IMR-90 (cell line): ENCODE data around the gene RALGPS2. TPM values are rescaled to one million over a fixed set of nuclear protein-coding genes. Genes with fewer than 3 reads are reported as not detected.

Experiments used
- ATAC-seq: fragments of 200-7000 bp; cut with Tn5 transposase; 2 replicates; pipeline ENCODE4 v1.9.1; 2020; ENCODE audit warnings: low read depth, mild to moderate bottlenecking, moderate library complexity
- BruUV-seq: library from RNA; stranded (reverse); fragments of 400-500 nt; replicated peaks from 2 replicates; lab custom pipeline; 2021; lab: Mats Ljungman, UMichigan
- CTCF ChIA-PET: fragments of 300-600 bp; formaldehyde crosslinking; extraction: SDS; loops from one replicate; lab custom pipeline; 2021; ENCODE audit warnings: antibody characterized with exemption; lab: Yijun Ruan, JAX
- POLR2A ChIA-PET: fragments of 300-600 bp; sonication (Branson Sonifier 250); formaldehyde crosslinking; loops from one replicate; lab custom pipeline; 2022; ENCODE audit warnings: antibody characterized with exemption; ENCODE audit not compliant: unreplicated experiment; lab: Charles Lee
- DNase-seq: peaks from one replicate; pipeline ENCODE4 v3.0.0; 2013
- H2AFZ ChIP-seq: replicated peaks from 2 replicates; pipeline ENCODE3; 2013; ENCODE audit warnings: low read length, mild to moderate bottlenecking; ENCODE audit not compliant: poor library complexity
- H2AK5ac ChIP-seq: 2 replicates; pipeline ENCODE4 v1.6.1; 2013; ENCODE audit warnings: low read depth, low read length, inconsistent platforms
- H2AK9ac ChIP-seq: replicated peaks from 2 replicates; pipeline ENCODE3; 2013; ENCODE audit warnings: mild to moderate bottlenecking, low read depth, low read length, moderate library complexity; ENCODE audit not compliant: poor library complexity
- H2BK120ac ChIP-seq: 2 replicates; pipeline ENCODE4 v1.6.1; 2013; ENCODE audit warnings: low read depth, low read length, inconsistent platforms
- H2BK15ac ChIP-seq: 3 replicates; pipeline ENCODE4 v1.6.1; 2013; ENCODE audit warnings: low read depth, low read length, inconsistent platforms
- H2BK20ac ChIP-seq: 2 replicates; pipeline ENCODE4 v1.6.1; 2013; ENCODE audit warnings: low read depth, mild to moderate bottlenecking, inconsistent platforms, low read length, moderate library complexity
- H2BK5ac ChIP-seq: 2 replicates; pipeline ENCODE4 v1.6.1; 2013; ENCODE audit warnings: mild to moderate bottlenecking, low read depth, low read length, inconsistent platforms; ENCODE audit not compliant: poor library complexity, severe bottlenecking
- H3K14ac ChIP-seq: replicated peaks from 2 replicates; pipeline ENCODE4 v1.6.1; 2013; ENCODE audit warnings: low read depth, low read length, inconsistent platforms
- H3K18ac ChIP-seq: 2 replicates; pipeline ENCODE4 v1.6.1; 2013; ENCODE audit warnings: low read depth, low read length, control low read depth
- H3K23ac ChIP-seq: 2 replicates; pipeline ENCODE4 v1.6.1; 2013; ENCODE audit warnings: low read depth, low read length, inconsistent platforms
- H3K27ac ChIP-seq: 2 replicates; pipeline ENCODE4 v1.5.1; 2013; ENCODE audit warnings: mild to moderate bottlenecking, control low read depth, low read length; ENCODE audit not compliant: insufficient read depth
- H3K27me3 ChIP-seq: 2 replicates; pipeline ENCODE4 v1.6.1; 2013; ENCODE audit warnings: low read length; ENCODE audit not compliant: control insufficient read depth, insufficient read depth
- H3K36me3 ChIP-seq: 2 replicates; pipeline ENCODE4 v1.6.1; 2013; ENCODE audit warnings: low read length, mixed read lengths; ENCODE audit not compliant: control insufficient read depth, insufficient read depth
- H3K4ac ChIP-seq: 2 replicates; pipeline ENCODE4 v1.6.1; 2013; ENCODE audit warnings: low read depth, low read length, inconsistent platforms
- H3K4me1 ChIP-seq: 2 replicates; pipeline ENCODE4 v1.6.1; 2013; ENCODE audit warnings: low read length, mixed read lengths; ENCODE audit not compliant: control insufficient read depth, insufficient read depth
- H3K4me2 ChIP-seq: 2 replicates; pipeline ENCODE4 v1.6.1; 2013; ENCODE audit warnings: low read depth, mild to moderate bottlenecking, control low read depth, low read length, moderate library complexity
- H3K4me3 ChIP-seq: 2 replicates; pipeline ENCODE4 v1.5.1; 2013; ENCODE audit warnings: low read depth, mild to moderate bottlenecking, control low read depth, low read length, moderate library complexity; ENCODE audit not compliant: insufficient read depth
- H3K56ac ChIP-seq: 2 replicates; pipeline ENCODE4 v1.6.1; 2013; ENCODE audit warnings: low read length, inconsistent platforms; ENCODE audit not compliant: insufficient read depth; ENCODE audit errors: extremely low read depth
- H3K79me1 ChIP-seq, 2 experiments: 2 replicates each; pipeline ENCODE4 v1.6.1; 2013; ENCODE audit warnings: low read length in 2 of 2, inconsistent platforms in 1 of 2, low read depth in 1 of 2
- H3K9ac ChIP-seq: 2 replicates; pipeline ENCODE4 v1.6.1; 2013; ENCODE audit warnings: low read depth, low read length, control low read depth
- H3K9me1 ChIP-seq: 2 replicates; pipeline ENCODE4 v1.6.1; 2013; ENCODE audit warnings: low read length, inconsistent platforms; ENCODE audit not compliant: insufficient read depth
- H3K9me3 ChIP-seq: 2 replicates; pipeline ENCODE4 v1.6.1; 2013; ENCODE audit warnings: low read length; ENCODE audit not compliant: control insufficient read depth, insufficient read depth
- H4K20me1 ChIP-seq: 2 replicates; pipeline ENCODE4 v1.6.1; 2013; ENCODE audit warnings: low read length, inconsistent platforms; ENCODE audit not compliant: insufficient read depth
- H4K5ac ChIP-seq: 2 replicates; pipeline ENCODE4 v1.6.1; 2013; ENCODE audit warnings: mild to moderate bottlenecking, low read depth, low read length, control low read depth
- H4K8ac ChIP-seq, 2 experiments: 2 replicates each; pipeline ENCODE4 v1.6.1; 2013; ENCODE audit warnings: low read depth in 2 of 2, low read length in 2 of 2, control low read depth in 1 of 2, inconsistent platforms in 1 of 2
- H4K91ac ChIP-seq: 2 replicates; pipeline ENCODE4 v1.6.1; 2013; ENCODE audit warnings: low read depth, low read length, inconsistent platforms; ENCODE audit not compliant: insufficient read depth
- CHD1 ChIP-seq: IDR thresholded peaks from 2 replicates; pipeline ENCODE4 v1.6.1; 2012; ENCODE audit warnings: low read depth, low read length, improper control_type of control experiment
- CTCF ChIP-seq: conservative IDR thresholded peaks from 2 replicates; pipeline ENCODE4 v1.5.1; 2012; ENCODE audit warnings: mild to moderate bottlenecking, low read depth, low read length, improper control_type of control experiment
- ELK1 ChIP-seq: fragments of 150-350 bp; IDR thresholded peaks from 2 replicates; pipeline ENCODE4 v1.6.1; 2016; ENCODE audit warnings: low read depth, mild to moderate bottlenecking, low read length, moderate library complexity, borderline replicate concordance
- FOS ChIP-seq: fragments of 150-350 bp; IDR thresholded peaks from 2 replicates; pipeline ENCODE4 v1.6.1; 2016; ENCODE audit warnings: low read depth, low read length
- MAZ ChIP-seq: IDR thresholded peaks from 2 replicates; pipeline ENCODE4 v1.6.1; 2012; ENCODE audit warnings: low read depth, mild to moderate bottlenecking, low read length, improper control_type of control experiment, moderate library complexity, borderline replicate concordance
- MXI1 ChIP-seq: IDR thresholded peaks from 2 replicates; pipeline ENCODE4 v1.6.1; 2012; ENCODE audit warnings: low read depth, mild to moderate bottlenecking, low read length, moderate library complexity, borderline replicate concordance
- NFE2L2 ChIP-seq: fragments of 150-350 bp; IDR thresholded peaks from 2 replicates; pipeline ENCODE4 v1.6.1; 2016; ENCODE audit warnings: low read depth, mild to moderate bottlenecking, low read length
- POLR2A ChIP-seq: IDR thresholded peaks from 2 replicates; pipeline ENCODE4 v1.6.1; 2012; ENCODE audit warnings: mild to moderate bottlenecking, low read depth, low read length
- RFX5 ChIP-seq: IDR thresholded peaks from 2 replicates; pipeline ENCODE4 v1.8.0; 2012; ENCODE audit warnings: low read depth, mild to moderate bottlenecking, low read length, moderate library complexity
- WGBS, 2 experiments: methylation state at CpG; one replicate each; pipeline versions ENCODE4 v1.1.5 to v1.1.7; 2013; ENCODE audit warnings: missing lambda C conversion rate in 2 of 2; ENCODE audit not compliant: insufficient read length in 1 of 2; ENCODE audit errors: extremely low coverage in 2 of 2; 5-methylcytosine and 5-hydroxymethylcytosine counted together
- dilution Hi-C: fragments of 300-500 bp; cut with HindIII; formaldehyde crosslinking; loops from one replicate; pipeline ENCODE4 v1.14.3; 2018; ENCODE audit warnings: low sequenced_read_pairs; ENCODE audit not compliant: unreplicated experiment
- in situ Hi-C: fragments of 300-500 bp; cut with MboI; formaldehyde crosslinking; loops from 3 replicates; pipeline ENCODE4 v1.14.3; 2019; ENCODE audit warnings: low sequenced_read_pairs, inconsistent platforms, mixed read lengths
- intact Hi-C: fragments of 100-400 bp; cut with micrococcal nuclease; formaldehyde crosslinking; loops from 2 replicates; pipeline ENCODE4 v1.10.0; 2022
- polyA plus RNA-seq, 3 experiments: library from polyadenylated mRNA; depleted of rRNA; stranded (reverse); fragments of >200 nt; gene quantifications; 2 replicates each; pipeline ENCODE4 v1.2.3, GENCODE V29; 2012; ENCODE audit warnings: low replicate concordance in 1 of 3
- total RNA-seq: library from RNA; depleted of rRNA; stranded (reverse); fragments of >200 nt; gene quantifications from 2 replicates; pipeline ENCODE4 v1.2.3, GENCODE V29; 2012

Gene RALGPS2
- total and polyA plus RNA-seq, 2 of the 4 experiments (the other 2 are of a cell fraction), result 13.8 to 148 TPM

- Histone ChIP-seq H3K4ac (no peak overlapping the region), H2BK15ac (no peak overlapping the region), H3K9me1 (peaks cover 9% of the 10 kb centered on the region; the same call in 1 of the 2 replicates), H3K4me2 (no peak overlapping the region), H3K14ac (no peak overlapping the region), H3K4me1 (peaks cover 11% of the 10 kb centered on the region; the same call in 1 of the 2 replicates), H4K8ac (no peak overlapping the region), H3K36me3 (0 out of 2 replicates have a peak, but pooled peaks cover 2% of the 10 kb centered on the region), H2AFZ (no peak overlapping the region), H3K4me3 (no peak overlapping the region), H2BK5ac (no peak overlapping the region), H2AK5ac (no peak overlapping the region), H4K5ac (no peak overlapping the region), H3K56ac (no peak overlapping the region), H3K27ac (no peak overlapping the region), H3K9me3 (no peaks in the 10 kb centered on the region), H2AK9ac (no peak overlapping the region), H4K91ac (no peak overlapping the region), H3K79me1 (no peaks in the 10 kb centered on the region), H3K27me3 (no peaks in the 10 kb centered on the region), H2BK120ac (no peak overlapping the region), H2BK20ac (no peak overlapping the region), H3K9ac (no peak overlapping the region), H3K18ac (no peak overlapping the region), H3K23ac (no peak overlapping the region), H4K20me1 (no peaks in the 10 kb centered on the region)
- intact Hi-C loops (no loop called here), dilution Hi-C loops (no loop called here), in situ Hi-C loops (no loop called here)
- DNase-seq (no peak), ATAC-seq (no peak)
- POLR2A ChIA-PET, result no interaction called here
- no CpG with 5 or more reads among the region's 3 CpGs for WGBS, 2 experiments
- BruUV-seq, result no TSS peak
- TF ChIP-seq FOS (no peak), CTCF (no peak), MXI1 (no peak), NFE2L2 (no peak), MAZ (no peak), RFX5 (no peak), POLR2A (no peak), CHD1 (no peak), ELK1 (no peak)
- CTCF ChIA-PET, result interaction anchor here (0.6 kb wide), 1 partner anchor 10 kb away, joined by 4 read pairs; no protein-coding TSS in a partner anchor
These were observed 209.5 kb downstream of the RALGPS2 start for GRCh38 chr1:178934546-178934945.
